Sigmoid colon (tissue), 7 donors: Measurements from ENCODE around the gene PCGF3. TPM values are rescaled to one million over a fixed set of nuclear protein-coding genes. Genes with fewer than 3 reads are reported as not detected.

ENCODE experiments used
- DNase-seq: peaks from one replicate; pipeline ENCODE4 v3.0.0-alpha.2; 2019
- H3K27ac ChIP-seq, 4 donors: fragments of 200-600 bp; sonication (generic); one replicate each; pipeline ENCODE4 v1.5.1; 2016 to 2019; ENCODE audit warnings: mild to moderate bottlenecking in 1 of 4
- H3K27me3 ChIP-seq, 3 donors: fragments of 200-600 bp; sonication (generic); one replicate each; pipeline ENCODE4 v1.5.1; 2019; ENCODE audit warnings: mild to moderate bottlenecking in 1 of 3
- H3K36me3 ChIP-seq, 4 donors: fragments of 200-600 bp; sonication (generic); one replicate each; pipeline ENCODE4 v1.5.1; 2016 to 2019
- H3K4me1 ChIP-seq, 4 donors: fragments of 200-600 bp; sonication (generic); one replicate each; pipeline ENCODE4 v1.5.1; 2017 to 2019
- H3K4me3 ChIP-seq, 4 donors: fragments of 200-600 bp; sonication (generic); one replicate each; pipeline ENCODE4 v1.5.1; 2017 to 2019; ENCODE audit warnings: mild to moderate bottlenecking in 2 of 4, moderate library complexity in 1 of 4
- H3K9me3 ChIP-seq, 4 donors: fragments of 200-600 bp in 3 of 4; sonication (generic) in 3 of 4; one replicate each; pipeline versions ENCODE4 v1.5.1 to v1.6.1; 2013 to 2019
- CTCF ChIP-seq, 4 experiments: fragments of 450-650 bp in 3 of 4; fragments of 200-600 bp in 1 of 4; IDR thresholded peaks; one replicate each; pipeline ENCODE4 v1.5.1; 2016 to 2019; ENCODE audit warnings: antibody characterized with exemption in 4 of 4, mild to moderate bottlenecking in 3 of 4, moderate library complexity in 2 of 4
- EP300 ChIP-seq, 4 donors: sonication (generic); formaldehyde crosslinking; IDR thresholded peaks; one replicate each; pipeline ENCODE4 v1.6.1; 2017; ENCODE audit warnings: antibody characterized with exemption in 4 of 4
- POLR2A ChIP-seq, 2 donors: fragments of 450-650 bp; IDR thresholded peaks; one replicate each; pipeline ENCODE4 v1.6.1; 2016; ENCODE audit warnings: antibody characterized with exemption in 2 of 2, mild to moderate bottlenecking in 2 of 2, moderate library complexity in 2 of 2
- POLR2AphosphoS5 ChIP-seq, 4 donors: sonication (generic); formaldehyde crosslinking; IDR thresholded peaks; one replicate each; pipeline ENCODE4 v1.6.1; 2017; ENCODE audit warnings: antibody characterized with exemption in 4 of 4
- WGBS, 2 donors: extraction: QIAGEN DNeasy Blood & Tissue Kit; methylation state at CpG; one replicate each; pipeline ENCODE4 v1.1.7; 2013; 5-methylcytosine and 5-hydroxymethylcytosine counted together
- intact Hi-C: fragments of 100-400 bp; cut with DNase I; formaldehyde crosslinking; loops from one replicate; pipeline ENCODE4 v1.15.1; 2023
- polyA plus RNA-seq, 3 donors: library from polyadenylated mRNA; stranded (reverse); fragments of 200-250 nt; gene quantifications; one replicate each; pipeline ENCODE4 v1.2.3, GENCODE V29; 2013
- total RNA-seq, 4 donors: library from RNA; depleted of rRNA; stranded (reverse); fragments of >200 nt; gene quantifications; one replicate each; pipeline ENCODE4 v1.1.0, GENCODE V29; 2016
- donor health status: healthy with polysubstance abuse.
- donor health status: Bipolar disorder and iron deficiency.
- donor health status: healthy.

Gene PCGF3
- total and polyA plus RNA-seq, 7 donors: 15.6 to 60.1 (median 29.8) TPM

GRCh38 chr4:699816-700580 is 5.6 kb upstream of the PCGF3 start:
- no peaks in the 10 kb centered on the region for H3K36me3 ChIP-seq
- H3K4me3 ChIP-seq: no peak overlapping the region
- TF ChIP-seq EP300 (IDR thresholded peaks at IDR 0.05) (no peak), POLR2AphosphoS5 (IDR thresholded peaks at IDR 0.05) (no peak), CTCF (IDR thresholded peaks at IDR 0.05) (no peak), POLR2A (IDR thresholded peaks at IDR 0.05) (no peak)
- no peak overlapping the region for H3K27ac ChIP-seq
- peak; percentile 54 for DNase-seq
- WGBS, 2 donors: 84 to 89% methylated on average over 27 of the region's 27 CpGs
- H3K4me1 ChIP-seq: peaks cover 0 to 1% (median under 1%) of the 10 kb centered on the region in 4 donors
- intact Hi-C loops: no loop called here
- H3K27me3 ChIP-seq: no peaks in the 10 kb centered on the region
- no peaks in the 10 kb centered on the region for H3K9me3 ChIP-seq

- Histone ChIP-seq H3K27ac (no peak overlapping the region), H3K4me1 (peaks cover 0 to 5% (median 2%) of the 10 kb centered on the region in 4 donors), H3K9me3 (no peaks in the 10 kb centered on the region), H3K27me3 (no peaks in the 10 kb centered on the region), H3K36me3 (no peaks in the 10 kb centered on the region), H3K4me3 (no peak overlapping the region)
- no peak for TF ChIP-seq EP300 (IDR thresholded peaks at IDR 0.05)
- TF ChIP-seq POLR2AphosphoS5 (IDR thresholded peaks at IDR 0.05): no peak
- TF ChIP-seq POLR2A (IDR thresholded peaks at IDR 0.05): no peak
- TF ChIP-seq CTCF (IDR thresholded peaks at IDR 0.05): no peak
- WGBS, 2 donors: 59 to 83% methylated on average over 16 of the region's 16 CpGs
- DNase-seq: peak; percentile 45
- intact Hi-C loops: no loop called here
These were observed 4.9 kb upstream of the PCGF3 start for GRCh38 chr4:700587-701264.

- H3K27me3 ChIP-seq: no peaks in the 10 kb centered on the region
- H3K4me3 ChIP-seq: no peak overlapping the region
- H3K36me3 ChIP-seq: no peaks in the 10 kb centered on the region
- DNase-seq: peak; percentile 50
- intact Hi-C loops: no loop called here
- no peak overlapping the region for H3K27ac ChIP-seq
- peaks cover 0 to 17% (median 13%) of the 10 kb centered on the region in 4 donors for H3K4me1 ChIP-seq
- WGBS, 2 donors: 71 to 85% methylated on average over 7 of the region's 7 CpGs
- H3K9me3 ChIP-seq: no peaks in the 10 kb centered on the region
- TF ChIP-seq CTCF (IDR thresholded peaks at IDR 0.05) (no peak), POLR2A (IDR thresholded peaks at IDR 0.05) (no peak), EP300 (IDR thresholded peaks at IDR 0.05) (no peak), POLR2AphosphoS5 (IDR thresholded peaks at IDR 0.05) (no peak)
These were observed 3.0 kb upstream of the PCGF3 start for GRCh38 chr4:702618-703048.

- intact Hi-C loops: loop anchor here (2.0 kb wide), 1 partner anchor 29 kb away; the partner anchor contains the start of genes ATP5ME and MYL5
- DNase-seq: peak; percentile 60
- WGBS, 2 donors: 85 to 90% methylated on average over 10 of the region's 10 CpGs
- no peaks in the 10 kb centered on the region for H3K27me3 ChIP-seq
- peaks cover 0 to 25% (median 22%) of the 10 kb centered on the region in 4 donors for H3K4me1 ChIP-seq
- H3K36me3 ChIP-seq: no peaks in the 10 kb centered on the region
- H3K9me3 ChIP-seq: no peaks in the 10 kb centered on the region
- H3K4me3 ChIP-seq: no peak overlapping the region
- no peak for TF ChIP-seq EP300 (IDR thresholded peaks at IDR 0.05)
- no peak for TF ChIP-seq POLR2AphosphoS5 (IDR thresholded peaks at IDR 0.05)
- no peak for TF ChIP-seq POLR2A (IDR thresholded peaks at IDR 0.05)
- H3K27ac ChIP-seq: no peak overlapping the region
These were observed 2.1 kb upstream of the PCGF3 start for GRCh38 chr4:703336-704197.
